ENCODE results near the gene MAPK6. TPM values are rescaled to one million over a fixed set of nuclear protein-coding genes. Genes with fewer than 3 reads are reported as not detected.

MAPK6 gene
- total RNA-seq, 1 donor from 2014 or later: 23.5 TPM

DNA sequence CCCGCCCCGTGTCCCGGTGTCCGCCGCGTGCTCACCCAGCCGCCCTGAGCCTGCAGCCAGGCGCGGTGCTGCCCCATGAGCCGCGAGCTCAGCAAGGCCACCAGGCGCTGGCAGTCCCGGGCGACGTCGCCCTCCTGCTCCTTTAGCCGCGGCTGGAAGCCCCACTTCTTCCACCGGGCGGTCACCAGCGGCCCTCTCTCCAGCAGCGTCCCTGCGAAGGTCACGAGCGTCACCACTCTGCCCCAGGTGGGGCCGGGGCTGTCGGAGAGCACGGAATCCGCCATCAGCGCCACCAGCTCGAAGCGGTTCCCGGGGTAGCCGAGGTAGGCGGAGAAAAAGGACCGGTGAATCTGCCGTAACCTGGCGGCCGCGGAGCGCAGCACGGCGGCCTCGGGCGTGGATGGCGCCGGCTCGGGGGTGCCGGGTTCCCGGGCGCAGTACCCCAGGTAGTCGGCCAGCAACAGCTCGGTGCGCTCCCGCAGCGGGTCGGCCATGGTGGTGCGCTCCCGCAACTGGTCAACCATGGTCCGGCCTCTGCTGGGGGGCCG lies 93.3 kb downstream of the MAPK6 start:
- Histone ChIP-seq H3K9me3 (ENCODE audit: control insufficient read depth in 3 of 3, low read length in 3 of 3) (no peaks in the 10 kb centered on the region), H3K4me3 (ENCODE audit: low read length in 3 of 3) (peak overlapping the region; percentile 19 to 49 (median 49)), H3K9ac (ENCODE audit: low read depth in 1 of 3, low read length in 3 of 3) (peak overlapping the region in 1 of 3 donors; percentile 50), H3K4me1 (ENCODE audit: control insufficient read depth in 3 of 3, insufficient read depth in 3 of 3, low read length in 3 of 3) (peaks cover 0 to 3% (median 0%) of the 10 kb centered on the region in 3 donors), H3K36me3 (ENCODE audit: control insufficient read depth in 3 of 3, insufficient read depth in 3 of 3, low read length in 3 of 3) (no peaks in the 10 kb centered on the region), H3K27ac (ENCODE audit: low read depth, low read length) (no peak overlapping the region), H3K27me3 (ENCODE audit: control insufficient read depth in 3 of 3, insufficient read depth in 3 of 3, low read length in 3 of 3) (peaks cover 11 to 24% (median 22%) of the 10 kb centered on the region in 3 donors)

- Histone ChIP-seq H3K27ac (ENCODE audit: low read depth, low read length) (no peak overlapping the region), H3K9ac (ENCODE audit: low read depth in 1 of 3, low read length in 3 of 3) (no peak overlapping the region), H3K4me1 (ENCODE audit: control insufficient read depth in 3 of 3, insufficient read depth in 3 of 3, low read length in 3 of 3) (peaks cover 0 to 3% (median 0%) of the 10 kb centered on the region in 3 donors), H3K4me3 (ENCODE audit: low read length in 3 of 3) (no peak overlapping the region), H3K36me3 (ENCODE audit: control insufficient read depth in 3 of 3, insufficient read depth in 3 of 3, low read length in 3 of 3) (no peaks in the 10 kb centered on the region), H3K9me3 (ENCODE audit: control insufficient read depth in 3 of 3, low read length in 3 of 3) (no peaks in the 10 kb centered on the region), H3K27me3 (ENCODE audit: control insufficient read depth in 3 of 3, insufficient read depth in 3 of 3, low read length in 3 of 3) (peaks cover 11 to 24% (median 22%) of the 10 kb centered on the region in 3 donors)
Observed at GRCh38 chr15:52113235-52113634, 94.2 kb downstream of the MAPK6 start.

- H3K27me3 ChIP-seq (ENCODE audit: control insufficient read depth in 3 of 3, insufficient read depth in 3 of 3, low read length in 3 of 3): peaks cover 11 to 24% (median 22%) of the 10 kb centered on the region in 3 donors
- H3K4me1 ChIP-seq (ENCODE audit: control insufficient read depth in 3 of 3, insufficient read depth in 3 of 3, low read length in 3 of 3): peaks cover 0 to 3% (median 0%) of the 10 kb centered on the region in 3 donors
Observed at GRCh38 chr15:52113708-52114107, 94.7 kb downstream of the MAPK6 start.

GRCh38 chr15:52114261-52115055 lies 95.4 kb downstream of the MAPK6 start:
- Histone ChIP-seq H3K27me3 (ENCODE audit: control insufficient read depth in 3 of 3, insufficient read depth in 3 of 3, low read length in 3 of 3) (peaks cover 11 to 24% (median 22%) of the 10 kb centered on the region in 3 donors), H3K9ac (ENCODE audit: low read depth in 1 of 3, low read length in 3 of 3) (no peak overlapping the region), H3K4me1 (ENCODE audit: control insufficient read depth in 3 of 3, insufficient read depth in 3 of 3, low read length in 3 of 3) (peaks cover 0 to 3% (median 0%) of the 10 kb centered on the region in 3 donors), H3K4me3 (ENCODE audit: low read length in 3 of 3) (no peak overlapping the region), H3K9me3 (ENCODE audit: control insufficient read depth in 3 of 3, low read length in 3 of 3) (no peaks in the 10 kb centered on the region), H3K36me3 (ENCODE audit: control insufficient read depth in 3 of 3, insufficient read depth in 3 of 3, low read length in 3 of 3) (no peaks in the 10 kb centered on the region), H3K27ac (ENCODE audit: low read depth, low read length) (no peak overlapping the region)

More at GRCh38 chr15:52113708-52114107, 94.7 kb downstream of the MAPK6 start:
- Histone ChIP-seq H3K36me3 (ENCODE audit: control insufficient read depth in 3 of 3, insufficient read depth in 3 of 3, low read length in 3 of 3) (no peaks in the 10 kb centered on the region), H3K9me3 (ENCODE audit: control insufficient read depth in 3 of 3, low read length in 3 of 3) (no peaks in the 10 kb centered on the region), H3K27ac (ENCODE audit: low read depth, low read length) (no peak overlapping the region), H3K9ac (ENCODE audit: low read depth in 1 of 3, low read length in 3 of 3) (no peak overlapping the region), H3K4me3 (ENCODE audit: low read length in 3 of 3) (no peak overlapping the region)

GRCh38 chr15:52115598-52116427 lies 96.8 kb downstream of the MAPK6 start:
- Histone ChIP-seq H3K9ac (ENCODE audit: low read depth in 1 of 3, low read length in 3 of 3) (no peak overlapping the region), H3K27me3 (ENCODE audit: control insufficient read depth in 3 of 3, insufficient read depth in 3 of 3, low read length in 3 of 3) (peaks cover 11 to 20% (median 12%) of the 10 kb centered on the region in 3 donors), H3K4me1 (ENCODE audit: control insufficient read depth in 3 of 3, insufficient read depth in 3 of 3, low read length in 3 of 3) (peaks cover 0 to 3% (median 0%) of the 10 kb centered on the region in 3 donors), H3K27ac (ENCODE audit: low read depth, low read length) (no peak overlapping the region), H3K36me3 (ENCODE audit: control insufficient read depth in 3 of 3, insufficient read depth in 3 of 3, low read length in 3 of 3) (no peaks in the 10 kb centered on the region), H3K4me3 (ENCODE audit: low read length in 3 of 3) (no peak overlapping the region), H3K9me3 (ENCODE audit: control insufficient read depth in 3 of 3, low read length in 3 of 3) (no peaks in the 10 kb centered on the region)

Other genes starting within 250 kb of the MAPK6 start
- gene TMOD3, start 189.6 kb upstream of the MAPK6 start, total RNA-seq: 19.8 TPM
- gene LEO1, start 47.4 kb upstream of the MAPK6 start, total RNA-seq: 16.2 TPM
- gene BCL2L10, start 93.6 kb downstream of the MAPK6 start, total RNA-seq: not detected
- 2.6 TPM for gene GNB5, start 172.2 kb downstream of the MAPK6 start, total RNA-seq